ENCODE results near the gene COLEC12. TPM values are rescaled to one million over a fixed set of nuclear protein-coding genes. Genes with fewer than 3 reads are reported as not detected.

The COLEC12 gene
- total RNA-seq, 6 donors from 2014 or later, result 29.3 to 72.2 (median 47.0) TPM

DNA sequence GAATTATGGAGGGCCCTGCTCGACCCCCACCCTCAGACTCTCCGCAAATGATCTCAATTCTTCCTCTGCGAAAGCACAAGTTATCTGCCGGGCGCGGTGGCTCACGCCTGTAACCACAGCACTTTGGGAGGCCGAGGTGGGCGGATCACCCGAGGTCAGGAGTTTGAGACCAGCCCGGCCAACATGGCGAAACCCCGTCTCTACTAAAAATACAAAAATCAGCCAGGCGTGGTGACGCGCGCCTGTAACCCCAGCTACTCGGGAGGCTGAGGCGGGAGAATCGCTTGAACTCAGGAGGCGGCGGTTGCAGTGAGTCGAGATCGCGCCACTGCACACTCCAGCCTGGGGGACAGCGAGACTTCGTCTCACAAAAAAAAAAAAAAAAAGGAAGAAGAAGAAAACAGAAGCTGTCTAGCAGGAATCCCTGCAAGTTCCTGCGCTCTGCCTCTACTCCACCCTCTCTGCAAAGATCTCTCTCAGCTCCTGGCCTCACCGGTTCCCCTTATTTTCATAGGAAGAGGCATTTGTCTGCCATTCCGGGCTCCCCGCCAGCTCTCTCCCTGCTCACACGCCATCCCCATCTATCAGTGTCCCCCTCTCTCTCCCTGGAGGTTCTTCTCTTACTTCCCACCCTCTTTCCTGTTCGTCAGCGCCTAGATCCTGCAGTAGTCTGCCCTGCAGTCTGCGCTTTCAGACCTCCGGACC, 13.5 kb upstream of the COLEC12 start:
- TF ChIP-seq, protein P1, sequence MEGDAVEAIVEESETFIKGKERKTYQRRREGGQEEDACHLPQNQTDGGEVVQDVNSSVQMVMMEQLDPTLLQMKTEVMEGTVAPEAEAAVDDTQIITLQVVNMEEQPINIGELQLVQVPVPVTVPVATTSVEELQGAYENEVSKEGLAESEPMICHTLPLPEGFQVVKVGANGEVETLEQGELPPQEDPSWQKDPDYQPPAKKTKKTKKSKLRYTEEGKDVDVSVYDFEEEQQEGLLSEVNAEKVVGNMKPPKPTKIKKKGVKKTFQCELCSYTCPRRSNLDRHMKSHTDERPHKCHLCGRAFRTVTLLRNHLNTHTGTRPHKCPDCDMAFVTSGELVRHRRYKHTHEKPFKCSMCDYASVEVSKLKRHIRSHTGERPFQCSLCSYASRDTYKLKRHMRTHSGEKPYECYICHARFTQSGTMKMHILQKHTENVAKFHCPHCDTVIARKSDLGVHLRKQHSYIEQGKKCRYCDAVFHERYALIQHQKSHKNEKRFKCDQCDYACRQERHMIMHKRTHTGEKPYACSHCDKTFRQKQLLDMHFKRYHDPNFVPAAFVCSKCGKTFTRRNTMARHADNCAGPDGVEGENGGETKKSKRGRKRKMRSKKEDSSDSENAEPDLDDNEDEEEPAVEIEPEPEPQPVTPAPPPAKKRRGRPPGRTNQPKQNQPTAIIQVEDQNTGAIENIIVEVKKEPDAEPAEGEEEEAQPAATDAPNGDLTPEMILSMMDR (IDR thresholded peaks at IDR 0.05), result no peak
- TF ChIP-seq EP300 (IDR thresholded peaks at IDR 0.05), result no peak
- TF ChIP-seq POLR2A (IDR thresholded peaks at IDR 0.05), result no peak
- no peak for TF ChIP-seq POLR2AphosphoS5 (IDR thresholded peaks at IDR 0.05)
- 90 to 94% methylated on average over 36 of the region's 36 CpGs for WGBS, 2 donors
- Histone ChIP-seq H3K27ac (no peak overlapping the region), H3K4me3 (no peak overlapping the region), H3K36me3 (no peaks in the 10 kb centered on the region), H3K27me3 (no peaks in the 10 kb centered on the region), H3K4me1 (peaks cover 0 to 7% (median 2%) of the 10 kb centered on the region in 4 donors), H3K9me3 (no peaks in the 10 kb centered on the region)
- peak in 1 of 2 donors; percentile 43 for ATAC-seq (ENCODE audit: low FRiP score in 2 of 2)
- peak in 1 of 2 donors; percentile 64 for DNase-seq

DNA sequence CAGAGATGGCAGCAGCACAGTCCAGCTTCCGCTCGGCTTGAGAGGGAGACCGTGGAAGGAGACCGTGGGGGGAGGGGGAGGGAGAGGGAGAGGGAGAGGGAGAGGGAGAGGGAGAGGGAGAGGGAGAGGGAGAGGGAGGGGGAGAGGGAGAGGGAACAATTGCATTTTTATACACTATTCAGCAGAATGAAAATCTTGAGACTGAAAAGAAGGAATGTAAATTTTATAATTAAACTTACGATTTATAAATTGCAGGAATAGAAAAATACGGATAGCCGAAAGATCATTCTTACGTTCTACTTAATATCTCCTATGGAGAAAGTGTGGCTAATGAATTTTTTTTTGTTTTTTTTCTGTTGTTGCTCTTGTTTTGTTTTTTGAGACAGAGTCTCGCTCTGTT, 12.5 kb upstream of the COLEC12 start:
- Histone ChIP-seq H3K36me3 (no peaks in the 10 kb centered on the region), H3K4me1 (no peaks in the 10 kb centered on the region), H3K9me3 (no peaks in the 10 kb centered on the region), H3K4me3 (no peak overlapping the region), H3K27me3 (no peaks in the 10 kb centered on the region), H3K27ac (no peak overlapping the region)
- no peak for TF ChIP-seq POLR2A (IDR thresholded peaks at IDR 0.05)
- TF ChIP-seq, protein P1 (IDR thresholded peaks at IDR 0.05), result no peak
- no peak for TF ChIP-seq EP300 (IDR thresholded peaks at IDR 0.05)
- TF ChIP-seq POLR2AphosphoS5 (IDR thresholded peaks at IDR 0.05), result no peak
- DNase-seq (no peak), ATAC-seq (ENCODE audit: low FRiP score in 2 of 2) (no peak)
- WGBS, 2 donors, result 97% methylated on average over 5 to 9 of the region's 9 CpGs

DNA sequence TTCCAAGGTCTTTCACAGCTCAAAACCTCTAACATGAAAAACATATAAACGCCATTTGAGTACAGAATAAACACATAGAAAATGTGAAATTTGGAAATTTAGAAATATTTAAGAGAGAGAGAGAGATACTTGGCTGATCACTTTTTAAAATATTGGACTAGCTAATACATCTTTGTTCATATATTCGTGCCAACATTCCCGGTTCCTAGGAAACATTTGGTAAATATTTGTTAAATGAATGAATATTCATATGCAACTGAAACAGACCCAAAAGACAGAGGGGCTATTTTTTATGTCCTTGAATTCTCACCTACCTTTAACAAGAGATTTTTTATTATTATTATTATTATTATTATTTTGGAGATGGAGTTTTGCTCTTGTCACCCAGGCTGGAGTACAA, 8.3 kb upstream of the COLEC12 start:
- Histone ChIP-seq H3K4me1 (no peaks in the 10 kb centered on the region), H3K27me3 (no peaks in the 10 kb centered on the region), H3K36me3 (no peaks in the 10 kb centered on the region), H3K27ac (no peak overlapping the region), H3K4me3 (no peak overlapping the region), H3K9me3 (no peaks in the 10 kb centered on the region)
- 65 to 68% methylated on average over 3 of the region's 3 CpGs for WGBS, 2 donors
- ATAC-seq (ENCODE audit: low FRiP score in 2 of 2) (no peak), DNase-seq (no peak)
- no peak for TF ChIP-seq POLR2A (IDR thresholded peaks at IDR 0.05)
- TF ChIP-seq, protein P1 (IDR thresholded peaks at IDR 0.05), result no peak
- no peak for TF ChIP-seq POLR2AphosphoS5 (IDR thresholded peaks at IDR 0.05)
- TF ChIP-seq EP300 (IDR thresholded peaks at IDR 0.05), result no peak

DNA sequence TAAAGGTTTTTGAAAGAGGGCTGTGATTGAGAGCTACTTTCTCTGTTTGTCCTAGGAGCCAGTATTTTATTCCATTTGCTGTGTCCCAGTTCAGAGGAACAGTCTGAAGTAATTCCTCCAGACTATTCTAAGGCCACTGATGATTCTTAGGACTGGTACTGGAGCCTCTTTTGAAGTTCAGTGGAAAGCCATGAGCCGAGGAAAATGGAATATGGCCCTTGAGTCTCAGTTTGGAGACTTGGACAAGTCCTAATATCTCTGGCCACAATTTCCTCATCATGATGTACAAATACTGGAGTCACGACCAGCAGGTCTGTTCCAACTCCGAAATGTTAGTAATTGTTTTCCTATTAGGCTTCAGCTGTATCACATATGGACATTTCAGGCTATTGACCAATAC, 7.1 kb upstream of the COLEC12 start:
- WGBS, 2 donors, result 83 to 89% methylated on average over 3 of the region's 3 CpGs
- H3K9me3 ChIP-seq, result no peaks in the 10 kb centered on the region
- DNase-seq (no peak), ATAC-seq (ENCODE audit: low FRiP score in 2 of 2) (no peak)
- no peaks in the 10 kb centered on the region for H3K4me1 ChIP-seq
- H3K4me3 ChIP-seq, result no peak overlapping the region
- TF ChIP-seq, protein P1 (IDR thresholded peaks at IDR 0.05), result no peak
- TF ChIP-seq POLR2AphosphoS5 (IDR thresholded peaks at IDR 0.05), result no peak
- no peak for TF ChIP-seq EP300 (IDR thresholded peaks at IDR 0.05)
- no peak for TF ChIP-seq POLR2A (IDR thresholded peaks at IDR 0.05)
- no peak overlapping the region for H3K27ac ChIP-seq
- H3K27me3 ChIP-seq, result no peaks in the 10 kb centered on the region
- H3K36me3 ChIP-seq, result no peaks in the 10 kb centered on the region

DNA sequence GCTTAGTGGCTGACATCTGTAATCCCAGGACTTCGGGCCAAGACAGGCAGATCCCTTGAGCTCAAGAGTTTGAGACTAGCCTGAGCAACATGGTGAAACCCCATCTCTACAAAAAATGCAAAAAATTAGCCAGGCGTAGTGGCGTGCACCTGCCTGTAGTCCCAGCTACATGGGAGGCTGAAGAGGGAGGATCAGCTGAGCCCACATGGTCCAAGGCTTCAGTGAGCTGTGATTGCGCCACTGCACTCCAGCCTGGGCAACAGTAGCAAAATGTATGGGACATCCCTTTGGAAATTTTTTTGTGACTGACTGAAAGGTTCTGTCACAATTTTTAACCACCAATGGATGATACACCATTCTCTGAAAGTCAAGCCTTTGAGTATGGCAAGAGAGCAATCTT, 6.3 kb upstream of the COLEC12 start:
- ATAC-seq (ENCODE audit: low FRiP score in 2 of 2) (no peak), DNase-seq (no peak)
- TF ChIP-seq POLR2A (IDR thresholded peaks at IDR 0.05), result no peak
- no peak for TF ChIP-seq POLR2AphosphoS5 (IDR thresholded peaks at IDR 0.05)
- TF ChIP-seq, protein P1 (IDR thresholded peaks at IDR 0.05), result no peak
- no peak for TF ChIP-seq EP300 (IDR thresholded peaks at IDR 0.05)
- Histone ChIP-seq H3K36me3 (no peaks in the 10 kb centered on the region), H3K27ac (no peak overlapping the region), H3K4me1 (no peaks in the 10 kb centered on the region), H3K9me3 (no peaks in the 10 kb centered on the region), H3K27me3 (no peaks in the 10 kb centered on the region), H3K4me3 (no peak overlapping the region)
- WGBS, 2 donors, result 83 to 91% methylated on average over 4 of the region's 4 CpGs
